Hindlimb muscle (tissue), 1 donor: ENCODE data around the gene STAM2. TPM values are rescaled to one million over a fixed set of nuclear protein-coding genes. Genes with fewer than 3 reads are reported as not detected.
A peak's percentile ranks its signal among the peaks of the same experiment; 100 is the strongest.
"Not testable (repeated sequence)": the region's sequence is repeated elsewhere in the genome, so short reads cannot be mapped to it uniquely, and the experiment has no call there.

Experiments used
- DNase-seq: peaks from one replicate; pipeline ENCODE4 v3.0.0-alpha.2; 2013
- polyA plus RNA-seq: library from polyadenylated mRNA; unstranded; fragments of 120-200 nt; gene quantifications from one replicate; pipeline ENCODE4 v1.2.1, GENCODE V29; 2013; ENCODE audit not compliant: insufficient read length

The STAM2 gene
- polyA plus RNA-seq, 1 donor, result 20.2 TPM

DNA sequence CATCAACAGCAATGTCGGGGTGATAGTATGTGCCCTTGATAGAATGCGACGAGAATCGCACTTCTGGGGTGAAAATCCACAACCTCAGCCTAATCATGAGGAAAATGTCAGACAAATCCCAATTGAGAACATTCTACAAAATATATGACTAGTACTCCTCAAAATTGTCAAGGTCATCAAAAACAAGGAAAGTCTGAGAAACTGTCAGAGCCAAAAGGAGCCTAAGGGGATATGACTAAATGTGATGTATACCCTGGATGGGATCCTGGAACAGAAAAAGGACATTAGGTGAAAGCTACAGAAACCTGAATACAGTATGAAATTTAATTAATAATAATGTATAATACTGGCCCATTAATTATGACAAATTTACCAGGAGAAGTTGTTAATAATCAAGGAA is 69.1 kb downstream of the STAM2 start:
- DNase-seq, result no peak

DNA sequence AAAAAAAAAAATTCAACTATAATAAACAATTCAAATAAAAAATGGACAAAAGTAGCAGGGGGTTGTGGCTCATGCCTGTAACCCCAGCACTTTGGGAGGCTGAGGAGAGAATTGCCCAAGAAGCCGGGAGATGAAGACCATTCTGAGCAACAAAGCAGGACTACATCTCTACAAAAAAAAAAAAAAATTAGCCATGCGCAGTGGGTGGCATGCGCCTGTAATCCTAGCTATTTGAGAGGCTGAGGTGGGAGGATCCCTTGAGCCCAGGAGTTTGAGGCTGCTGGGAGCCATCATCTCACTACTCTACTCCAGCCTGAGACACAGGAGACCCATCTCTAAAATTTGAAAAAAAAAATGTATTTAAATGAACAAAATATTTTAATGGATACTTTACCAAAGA is 72.3 kb downstream of the STAM2 start:
- DNase-seq, result no peak

DNA sequence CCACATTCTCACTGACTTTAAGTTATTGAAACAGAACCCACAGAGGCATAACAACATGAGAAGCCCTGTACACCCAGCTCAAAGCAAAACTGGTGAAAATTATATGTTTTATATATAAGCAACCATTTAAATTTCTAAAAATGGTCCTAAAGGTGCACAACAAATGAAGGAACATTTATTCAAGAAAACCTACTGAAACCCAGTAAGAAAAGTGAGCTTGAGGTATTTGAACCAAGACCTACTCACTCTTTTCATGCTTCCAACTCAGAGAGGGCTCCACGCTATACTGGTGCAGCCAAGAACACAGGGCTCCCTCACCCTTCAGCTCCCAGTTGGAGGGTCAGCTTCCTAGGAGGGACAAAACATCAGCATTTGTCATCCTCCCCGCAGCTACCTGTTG is 74.6 kb downstream of the STAM2 start:
- DNase-seq, result no peak

DNA sequence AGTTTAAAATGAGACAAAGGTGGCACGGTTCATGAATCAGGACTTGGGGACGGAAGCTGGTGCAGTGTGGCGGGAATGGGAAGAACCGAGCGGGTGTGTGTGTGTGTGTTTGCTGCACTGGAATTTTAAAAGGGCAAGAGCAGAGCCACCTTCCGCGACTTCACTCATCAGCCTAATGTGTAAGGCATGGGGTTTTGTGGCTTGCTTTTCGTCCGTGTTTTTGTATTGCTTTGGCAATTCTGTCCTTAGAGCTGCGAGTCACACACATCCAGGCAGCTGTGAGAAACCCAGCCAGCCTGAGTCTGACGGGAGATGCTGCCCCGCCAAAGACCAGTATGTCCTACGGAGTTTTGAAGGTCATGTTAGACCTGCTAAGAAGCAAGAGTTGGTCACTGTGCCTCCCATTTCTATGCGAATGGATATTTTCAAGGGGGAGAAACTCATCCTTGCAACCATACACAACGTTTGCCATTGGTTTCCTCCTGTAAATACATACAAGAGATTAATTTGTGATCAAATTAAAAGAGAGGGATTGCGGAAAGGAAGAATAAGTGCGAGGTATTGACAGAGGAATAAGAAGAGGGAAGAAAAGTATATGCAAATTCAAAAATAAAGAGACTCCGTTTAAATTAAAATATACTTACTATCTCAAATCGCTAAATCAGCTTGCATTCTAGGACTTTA is 76.1 kb downstream of the STAM2 start:
- DNase-seq, result peak; percentile 28

DNA sequence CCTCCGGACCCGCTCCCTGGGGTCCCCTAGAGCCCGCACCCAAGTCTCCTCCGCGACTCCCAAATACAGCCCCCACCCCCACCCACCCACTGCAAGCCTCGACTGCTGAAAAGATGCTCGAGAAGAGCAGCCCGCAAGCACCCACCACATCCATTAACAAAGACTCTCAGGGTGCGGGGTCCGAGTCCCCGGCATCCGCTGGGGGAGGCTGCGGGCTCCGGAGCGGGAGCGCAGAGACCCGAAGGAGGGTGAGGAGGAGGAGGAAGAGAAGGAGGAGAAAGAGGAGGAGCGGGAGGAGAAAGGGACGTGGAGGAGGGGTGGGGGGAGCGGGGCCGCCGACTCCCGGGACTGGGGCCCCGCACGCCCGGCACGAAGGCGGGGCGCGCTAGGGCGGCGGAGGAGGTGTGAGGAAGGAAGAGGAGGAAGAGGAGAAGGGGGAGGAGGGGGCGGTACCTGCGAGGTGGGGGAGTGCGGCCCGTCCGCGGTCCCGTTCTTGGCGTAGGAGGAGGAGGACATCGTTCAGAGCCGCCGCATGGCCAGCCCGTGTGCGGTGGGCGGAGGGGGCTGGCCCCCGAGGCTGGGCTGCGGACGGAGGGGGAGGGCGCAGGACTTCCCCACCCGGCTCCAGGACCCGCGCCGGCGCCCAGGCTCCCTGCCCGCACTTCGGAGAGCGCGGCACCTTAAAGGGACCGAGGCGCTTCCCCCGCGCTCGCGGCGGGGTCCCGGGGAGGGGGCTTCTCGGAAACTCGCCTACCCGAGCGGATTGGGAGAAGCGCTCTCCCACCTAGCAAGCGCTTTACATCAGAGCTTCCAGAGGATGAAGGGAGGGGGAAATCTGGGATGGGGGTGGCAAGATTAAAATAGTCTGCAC is 76.8 kb downstream of the STAM2 start, which contains the start of gene CACNB4:
TSS of gene CACNB4 (minus strand) at position 549 of the 871 bp plus-strand sequence.
- peak; percentile 55 for DNase-seq

DNA sequence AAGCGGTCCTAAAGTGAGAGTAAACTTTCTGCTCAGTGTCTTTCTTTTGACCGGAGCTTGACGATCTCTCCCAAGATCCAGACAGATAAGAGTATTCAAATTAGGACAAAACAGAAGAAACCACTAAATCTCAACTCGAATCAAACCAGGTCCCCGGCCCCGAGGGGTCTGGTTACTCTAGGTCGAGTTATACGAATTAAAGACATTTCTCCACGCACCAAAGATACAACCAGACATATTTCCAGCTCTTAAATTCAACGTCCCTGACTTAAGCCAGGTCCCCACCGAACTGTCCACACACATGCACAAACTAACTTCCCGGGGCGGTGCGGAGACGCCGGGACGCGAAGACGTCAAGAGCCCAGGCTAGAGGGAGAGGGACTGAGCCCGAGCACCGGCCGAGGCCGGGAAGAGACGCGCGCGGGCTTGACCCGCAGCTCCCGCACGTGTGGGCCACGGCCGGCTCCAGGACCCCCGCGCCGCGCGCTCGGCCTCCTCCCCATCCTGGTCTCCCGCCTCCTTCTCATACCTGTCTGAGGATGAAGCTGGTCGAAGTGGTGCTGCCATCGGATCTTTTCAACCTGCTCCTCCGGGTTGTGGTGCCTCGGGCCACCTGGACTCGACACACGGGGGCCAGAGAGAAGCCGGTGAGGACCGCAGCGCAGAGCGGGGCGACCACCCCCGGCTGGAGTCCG is 77.6 kb downstream of the STAM2 start:
- DNase-seq, result peak; percentile 49

DNA sequence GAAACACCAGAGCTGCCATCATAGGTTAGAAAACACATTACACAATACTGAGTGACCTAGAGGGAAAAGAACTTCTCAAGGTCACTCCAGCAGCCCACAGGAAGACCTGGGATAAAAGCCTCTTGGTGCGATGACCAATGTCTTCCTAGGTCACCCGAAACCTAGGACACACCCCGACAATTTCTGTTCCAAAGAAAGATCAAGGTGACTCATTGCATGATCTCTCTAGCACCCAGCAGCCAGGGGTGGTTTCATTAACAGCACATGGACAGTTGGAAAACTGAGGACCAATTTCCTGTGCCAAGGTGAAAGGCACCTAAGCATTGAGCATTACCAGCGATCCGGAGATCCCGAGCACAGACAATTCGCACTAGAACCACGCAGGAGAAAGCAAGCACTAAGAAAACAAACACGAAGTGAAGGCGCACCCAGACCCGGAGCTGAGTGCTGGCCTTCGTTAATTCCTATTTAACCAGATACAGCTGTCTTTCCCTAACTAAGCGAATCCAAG is 78.2 kb downstream of the STAM2 start:
- DNase-seq, result peak; percentile 43

DNA sequence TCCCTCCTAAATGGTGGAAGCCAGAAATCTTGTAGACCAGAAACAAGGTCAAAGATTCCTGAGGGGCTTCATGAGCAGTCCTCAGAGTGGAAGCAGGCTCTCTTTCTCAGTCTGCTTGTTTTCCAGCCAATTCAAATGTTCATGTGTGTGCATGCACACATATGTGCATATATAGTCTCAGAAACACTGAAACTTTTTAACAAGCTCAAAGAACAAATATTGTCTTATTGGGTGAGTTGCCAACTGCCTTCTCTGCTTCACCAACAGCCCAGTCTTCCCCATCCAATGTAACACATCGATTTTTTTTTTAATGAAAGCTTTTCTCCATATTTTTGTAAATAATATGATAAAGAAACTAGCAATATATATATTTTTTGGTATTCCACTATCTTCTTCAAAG is 80.4 kb downstream of the STAM2 start:
- DNase-seq, result no peak

DNA sequence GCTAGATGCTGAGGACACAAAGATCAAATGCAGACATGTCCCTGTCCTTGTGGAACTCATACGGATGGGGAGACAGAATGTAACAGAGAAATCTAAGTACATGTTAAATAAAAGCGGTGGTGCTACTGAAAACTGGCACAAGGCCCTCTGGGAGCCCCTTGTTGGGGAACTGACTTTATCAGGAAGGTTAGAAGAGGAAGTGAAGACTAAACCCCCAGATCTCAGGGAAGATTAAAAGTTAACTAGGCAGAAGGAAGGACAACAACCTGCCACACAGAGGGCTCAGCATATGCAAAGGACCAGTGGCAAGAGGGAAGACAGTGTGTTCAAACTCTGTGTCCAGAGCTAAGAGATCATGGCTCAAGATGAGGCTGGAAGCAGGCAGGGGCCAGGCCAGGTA is 81.5 kb downstream of the STAM2 start:
- no peak for DNase-seq

DNA sequence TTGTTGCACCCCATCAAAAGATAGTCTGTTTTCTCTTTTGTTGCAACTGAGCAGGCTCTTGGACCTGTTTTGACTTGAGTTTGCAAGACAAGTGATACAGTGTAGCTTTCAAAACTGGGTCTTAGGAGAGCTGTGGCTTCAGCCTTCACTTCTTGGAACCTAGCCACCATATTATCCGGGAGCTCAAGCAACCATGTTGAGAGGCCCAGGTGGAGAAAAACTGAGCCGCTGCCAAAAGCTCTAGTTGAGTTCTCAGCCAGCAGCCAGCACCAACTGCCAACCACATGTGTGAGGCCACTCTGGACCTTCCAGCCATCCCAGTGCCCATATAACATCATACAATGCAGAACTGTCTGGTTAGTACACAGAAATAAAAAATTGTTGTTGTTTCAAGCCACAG is 82.1 kb downstream of the STAM2 start:
- DNase-seq, result peak; percentile 9

DNA sequence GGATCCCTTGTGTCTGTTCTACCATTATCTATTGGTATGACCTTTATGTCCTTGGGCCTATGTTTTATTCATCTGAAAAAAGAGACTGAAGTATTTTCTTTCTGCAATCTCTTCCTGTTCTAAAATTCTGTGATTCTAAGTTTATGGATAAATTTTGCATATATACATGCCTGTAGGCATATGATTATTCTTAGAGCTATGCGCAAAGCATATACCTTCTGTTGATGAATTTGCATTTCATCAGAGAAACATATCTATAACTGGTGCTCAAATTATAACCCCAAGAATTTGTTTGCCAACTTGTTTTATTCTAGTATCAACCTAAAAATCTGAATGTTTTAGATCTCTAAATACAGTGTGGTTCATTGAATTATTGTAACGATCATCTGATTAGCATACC is 83.5 kb downstream of the STAM2 start:
- DNase-seq, result no peak

DNA sequence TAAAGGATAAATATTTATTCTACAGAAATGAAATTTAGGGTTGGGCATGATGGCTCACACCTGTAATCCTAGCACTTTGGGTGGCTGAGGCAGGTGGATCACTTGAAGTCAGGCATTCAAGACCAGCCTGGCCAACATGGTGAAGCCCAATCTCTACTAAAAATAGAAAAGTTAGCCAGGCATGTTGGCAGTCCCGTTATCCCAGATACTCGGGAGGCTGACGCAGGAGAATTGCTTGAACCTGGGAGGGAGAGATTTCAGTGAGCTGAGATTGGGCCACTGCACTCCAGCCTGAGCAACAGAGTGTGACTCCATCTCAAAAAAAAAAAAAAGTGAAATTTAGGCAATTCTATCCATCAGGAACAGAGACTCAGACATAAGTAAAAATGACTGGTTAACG is 84.8 kb downstream of the STAM2 start:
- not testable (repeated sequence) for DNase-seq

DNA sequence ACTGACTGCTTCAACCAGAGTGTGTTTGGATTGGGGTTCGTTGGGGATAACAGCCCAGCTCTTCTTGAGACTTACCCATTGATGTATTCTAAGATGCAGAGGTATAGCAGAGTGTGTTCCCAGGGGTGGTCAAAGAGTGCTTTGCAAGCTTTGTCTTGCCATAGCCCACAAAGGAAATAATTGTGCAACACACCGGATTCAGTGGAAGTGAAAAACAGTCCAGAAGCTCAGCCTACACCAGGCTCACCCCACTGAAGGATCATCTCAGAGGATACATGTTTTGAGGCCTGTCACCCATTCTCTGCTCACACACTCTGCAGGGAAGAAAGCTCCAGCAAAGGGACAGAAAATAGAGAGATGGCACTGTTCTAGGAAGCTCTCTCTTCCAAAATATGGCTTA is 86.3 kb downstream of the STAM2 start:
- DNase-seq, result peak; percentile 9

DNA sequence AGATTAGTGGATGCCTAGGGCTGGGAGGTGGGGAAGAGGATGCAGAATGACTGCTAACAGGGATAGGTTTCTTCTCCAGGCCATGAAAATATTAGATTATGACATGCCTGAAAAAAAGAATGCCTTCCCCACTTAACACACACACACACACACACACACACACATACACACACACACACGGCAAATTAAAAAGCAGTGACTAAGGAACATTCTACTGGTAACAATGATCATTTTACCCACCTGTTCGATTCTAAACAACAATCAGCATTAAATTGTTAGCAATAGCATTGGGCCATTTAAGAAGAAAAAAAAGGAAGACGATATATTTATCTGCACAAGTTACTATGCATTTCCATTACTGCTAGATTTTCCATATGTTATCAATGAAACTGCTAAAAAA is 87.6 kb downstream of the STAM2 start:
- no peak for DNase-seq

DNA sequence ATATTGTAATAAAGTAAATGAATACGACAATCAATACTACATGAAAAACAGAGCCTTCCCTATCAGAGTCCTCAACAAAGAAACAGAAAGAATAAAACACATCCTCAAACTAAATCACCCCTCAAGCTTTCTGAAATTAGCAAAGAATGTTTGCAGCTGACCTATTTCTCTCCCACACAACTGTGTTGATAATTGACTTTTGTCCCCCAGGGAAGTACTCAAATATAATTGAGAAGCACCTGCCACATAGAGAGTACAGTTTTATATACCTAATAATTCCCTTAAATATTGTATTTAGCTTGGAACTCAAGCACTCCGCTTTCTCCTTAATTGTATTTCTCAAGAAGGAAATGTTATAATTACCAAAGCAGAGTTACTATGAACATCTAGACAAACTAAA is 89.3 kb downstream of the STAM2 start:
- no peak for DNase-seq

DNA sequence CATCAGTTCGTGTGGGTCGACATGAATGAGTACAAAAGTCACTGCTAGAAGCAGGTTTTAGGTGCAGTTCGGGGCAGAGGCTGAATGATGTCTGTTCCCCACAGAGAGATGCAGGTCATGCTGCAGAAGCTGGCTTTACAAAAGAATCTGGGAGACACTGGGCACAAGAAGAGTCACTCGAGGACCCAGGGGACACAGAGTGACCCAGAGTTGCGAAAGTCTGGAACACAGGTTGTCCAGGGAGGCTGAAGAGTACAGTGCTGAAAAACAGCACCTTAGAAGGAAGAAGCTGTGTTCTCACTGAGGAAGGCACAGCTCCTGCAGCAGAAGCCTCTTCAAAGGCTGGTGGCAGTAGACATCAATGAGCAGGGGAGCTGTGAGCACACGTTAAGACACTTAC is 91.5 kb downstream of the STAM2 start:
- DNase-seq, result no peak

DNA sequence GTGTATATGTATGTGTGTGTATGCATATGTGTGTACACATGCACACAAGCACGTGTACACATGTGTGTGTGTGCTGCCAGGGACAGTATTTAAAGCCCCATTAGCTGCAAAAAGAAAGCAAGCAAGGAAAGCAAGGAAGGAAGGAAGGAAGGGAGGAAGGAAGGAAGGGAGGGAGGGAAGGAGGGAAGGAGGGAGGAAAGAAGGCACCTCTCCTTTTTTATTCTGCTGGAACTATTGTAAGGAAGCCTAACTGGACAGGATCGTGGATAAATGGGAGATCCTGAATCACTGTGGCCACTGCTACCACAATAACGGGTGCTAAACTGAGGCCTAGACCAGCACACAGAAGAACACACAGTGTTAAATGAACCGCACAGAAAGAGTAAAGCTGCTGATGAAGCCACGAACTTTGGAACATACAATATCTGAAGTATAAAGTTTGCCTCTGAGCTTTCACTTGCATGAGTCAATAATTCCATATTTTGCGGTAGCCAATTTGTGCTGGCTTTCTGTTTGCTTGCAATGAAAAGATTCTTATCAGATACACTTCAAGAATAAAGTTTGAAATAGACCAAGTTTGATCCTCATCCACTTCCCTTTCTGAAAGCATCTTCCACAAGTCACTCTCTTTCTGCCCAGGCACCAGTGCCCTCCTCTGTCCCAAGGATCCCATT is 92.2 kb downstream of the STAM2 start:
- peak; percentile 46 for DNase-seq

DNA sequence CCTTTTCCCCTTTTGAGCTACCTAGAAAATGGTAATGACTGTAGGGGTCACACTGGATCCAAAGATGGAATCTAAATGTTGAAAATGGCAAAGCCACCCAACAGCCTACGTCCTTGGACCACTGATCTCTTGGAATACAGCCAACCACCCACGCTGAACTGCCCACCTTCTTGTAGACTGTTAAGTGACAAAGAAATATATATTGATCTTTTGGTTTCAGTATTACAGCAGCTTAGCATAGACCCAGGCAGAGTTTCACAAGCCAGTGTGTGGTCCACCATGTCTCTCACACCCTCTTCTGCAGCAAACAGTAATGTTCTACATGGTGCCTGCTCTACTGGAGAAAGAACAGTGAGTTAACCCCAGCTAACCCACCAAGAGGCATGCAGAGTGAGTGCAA is 96.9 kb downstream of the STAM2 start:
- no peak for DNase-seq

DNA sequence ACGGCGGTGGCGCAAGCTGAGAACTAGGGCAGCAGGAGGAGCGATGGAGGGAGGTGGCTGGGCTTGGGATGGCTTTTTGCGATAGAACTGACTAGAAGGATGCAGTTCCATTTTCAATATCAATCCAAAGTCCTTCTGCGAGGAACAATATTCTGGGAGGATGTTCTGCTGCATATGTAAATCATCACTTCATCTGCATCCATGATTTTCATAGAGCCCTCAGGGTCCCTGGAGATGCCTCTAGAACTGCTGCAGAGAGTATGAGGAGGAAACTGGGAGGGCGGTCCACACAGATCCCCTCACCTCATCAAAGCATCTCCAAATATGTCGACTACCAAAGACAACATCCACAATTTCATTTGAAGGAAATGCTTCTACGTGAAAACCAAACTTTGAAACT is 97.5 kb downstream of the STAM2 start:
- DNase-seq, result no peak

DNA sequence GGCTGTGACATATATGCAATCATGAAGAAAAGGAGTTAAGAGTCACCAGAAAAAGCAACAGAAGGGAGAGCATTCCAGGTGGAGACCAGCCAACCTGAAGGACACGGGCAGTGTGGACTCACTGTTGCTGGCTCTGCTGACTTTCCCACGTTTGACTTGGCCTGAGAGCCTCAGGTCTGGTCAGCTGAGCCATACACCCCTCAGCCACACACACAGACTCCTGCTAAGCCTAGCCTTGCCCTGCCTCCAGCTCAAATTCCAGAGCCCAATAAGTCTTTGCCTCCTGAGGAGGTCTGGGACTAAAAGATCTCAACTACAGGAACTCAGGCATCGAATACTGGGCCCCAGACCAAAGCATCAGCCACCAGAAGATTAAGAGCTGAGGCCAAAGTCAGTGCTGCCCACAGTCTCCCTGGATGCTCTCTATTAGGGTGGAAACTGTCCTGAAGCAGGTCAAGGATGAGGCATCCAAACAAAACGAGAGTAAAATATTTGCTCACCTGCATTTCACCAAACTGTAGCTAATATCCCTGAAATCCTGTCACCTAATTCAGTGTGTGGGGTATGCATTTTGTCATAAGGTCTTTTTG is 100.0 kb downstream of the STAM2 start:
- no peak for DNase-seq

DNA sequence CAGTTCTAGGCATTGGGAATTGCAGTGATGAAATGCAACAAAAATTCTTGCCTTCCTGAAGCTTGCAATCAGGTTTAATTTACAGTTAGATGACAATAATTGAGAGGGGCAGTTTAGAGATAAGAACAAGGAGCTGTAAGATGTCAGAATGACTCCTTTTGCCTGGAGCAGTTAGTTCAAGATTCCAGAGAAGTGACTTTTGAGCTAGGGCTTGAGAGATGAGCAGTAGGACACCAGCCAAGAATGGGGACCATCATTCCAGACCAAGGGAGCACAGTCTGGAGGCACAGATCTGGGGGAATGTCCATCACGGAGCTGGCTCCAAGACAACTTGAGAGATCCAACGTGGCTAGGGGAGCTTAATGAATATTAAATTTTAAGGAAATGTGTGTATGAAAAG is 103.6 kb downstream of the STAM2 start:
- no peak for DNase-seq

DNA sequence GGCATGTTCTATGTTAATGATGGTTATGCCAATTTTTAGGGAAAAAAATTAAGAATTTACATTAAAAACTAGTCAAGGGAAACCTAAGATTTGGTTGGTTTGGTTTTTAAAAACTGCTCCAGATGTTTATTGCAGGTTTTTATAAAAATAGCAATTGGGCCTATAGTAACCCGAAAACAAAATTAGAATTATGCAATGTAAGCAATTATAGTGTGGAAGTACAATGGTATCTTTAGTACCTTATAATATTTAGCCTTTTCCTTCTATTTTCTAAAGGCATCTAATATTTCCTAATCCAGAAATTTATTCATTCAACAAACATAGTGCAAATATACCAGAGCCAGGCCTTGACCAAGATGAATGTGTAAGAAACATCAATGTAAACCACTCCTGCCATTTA is 104.0 kb downstream of the STAM2 start:
- no peak for DNase-seq
